Caki2 (cell line): ENCODE results near the gene MRTFA. TPM values are rescaled to one million over a fixed set of nuclear protein-coding genes. Genes with fewer than 3 reads are reported as not detected.
"Not testable (repeated sequence)": the region's sequence is repeated elsewhere in the genome, so short reads cannot be mapped to it uniquely, and the experiment has no call there.

Experiments used
- DNase-seq: peaks from one replicate; pipeline ENCODE4 v3.0.0-alpha.2; 2015; ENCODE audit warnings: low read depth
- in situ Hi-C: cut with HindIII; loops from 2 replicates; pipeline ENCODE4 v1.10.0; 2016; ENCODE audit warnings: low sequenced_read_pairs, low pct_unique_long_range_greater_than_20kb, mixed read lengths
- total RNA-seq: library from RNA; depleted of rRNA; stranded (reverse); fragments of >200 nt; shearing (Covaris generic); gene quantifications from 2 replicates; pipeline ENCODE4 v1.2.3, GENCODE V29; 2014; ENCODE audit warnings: low replicate concordance

The MRTFA gene
- total RNA-seq, 1 experiment from 2014 or later, result 24.6 TPM

DNA sequence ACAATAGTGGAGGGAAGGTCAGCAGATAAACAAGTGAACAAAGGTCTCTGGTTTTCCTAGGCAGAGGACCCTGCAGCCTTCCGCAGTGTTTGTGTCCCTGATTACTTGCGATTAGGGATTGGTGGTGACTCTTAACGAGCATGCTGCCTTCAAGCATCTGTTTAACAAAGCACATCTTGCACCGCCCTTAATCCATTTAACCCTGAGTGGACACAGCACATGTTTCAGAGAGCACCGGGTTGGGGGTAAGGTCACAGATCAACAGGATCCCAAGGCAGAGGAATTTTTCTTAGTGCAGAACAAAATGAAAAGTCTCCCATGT is 136.1 kb downstream of the MRTFA start:
- DNase-seq, in situ Hi-C loops: not testable (repeated sequence)

DNA sequence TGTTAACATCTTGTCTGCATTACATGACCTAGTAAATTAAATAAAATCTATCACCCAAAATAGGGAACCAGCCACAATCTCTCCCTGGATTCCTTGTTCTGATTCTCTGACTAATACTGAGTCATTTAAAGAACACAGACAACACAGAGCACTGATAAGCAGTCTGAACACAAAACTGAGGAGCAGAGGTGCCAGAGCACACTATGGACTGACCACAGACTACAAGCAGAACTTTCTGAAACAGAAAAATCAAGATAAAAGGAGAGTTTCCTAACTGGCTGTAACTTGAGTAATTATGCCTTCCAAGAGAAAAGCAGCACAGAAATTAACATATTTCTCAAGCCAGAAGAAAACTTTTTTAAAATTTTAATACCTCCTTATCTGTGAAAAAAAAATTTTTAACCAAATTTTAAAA is 137.3 kb downstream of the MRTFA start:
- in situ Hi-C loops, result no loop called here
- DNase-seq, result peak; percentile 90

DNA sequence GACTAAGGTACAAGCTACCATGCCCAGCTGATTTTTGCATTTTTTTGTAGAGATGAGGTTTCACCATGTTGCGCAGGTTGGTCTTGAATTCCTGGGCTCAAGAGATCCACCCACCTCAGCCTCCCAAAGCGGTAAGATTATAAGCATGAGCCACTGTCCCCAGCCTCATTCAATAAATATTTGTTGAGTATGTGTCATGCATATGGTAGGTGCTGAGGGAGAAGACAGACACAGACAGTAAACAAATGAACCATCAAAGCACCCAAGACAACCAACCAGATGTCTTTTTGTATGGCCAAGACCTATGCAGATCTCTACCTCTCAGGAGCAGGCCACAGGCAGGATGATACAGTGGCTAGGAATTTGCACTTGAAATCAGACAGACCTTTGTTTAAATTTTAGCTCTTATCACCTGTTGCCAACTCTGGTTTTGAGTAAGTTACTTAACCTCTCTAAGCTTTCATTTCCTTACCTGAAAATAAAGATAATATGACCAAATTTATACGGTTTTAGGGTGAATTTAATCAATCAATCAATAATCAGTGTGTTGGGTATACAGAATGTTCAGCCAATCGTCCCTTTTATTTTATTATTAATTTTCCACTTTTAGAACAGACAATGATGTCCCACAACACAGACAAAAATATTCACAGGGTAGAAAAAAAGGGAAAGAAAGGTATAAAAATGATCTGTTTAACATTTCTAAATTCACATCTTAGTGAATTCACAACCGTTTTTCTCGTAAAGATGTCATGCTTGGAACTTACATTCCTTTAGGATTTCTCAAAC is 137.9 kb downstream of the MRTFA start:
- in situ Hi-C loops, result no loop called here
- DNase-seq, result peak; percentile 98

DNA sequence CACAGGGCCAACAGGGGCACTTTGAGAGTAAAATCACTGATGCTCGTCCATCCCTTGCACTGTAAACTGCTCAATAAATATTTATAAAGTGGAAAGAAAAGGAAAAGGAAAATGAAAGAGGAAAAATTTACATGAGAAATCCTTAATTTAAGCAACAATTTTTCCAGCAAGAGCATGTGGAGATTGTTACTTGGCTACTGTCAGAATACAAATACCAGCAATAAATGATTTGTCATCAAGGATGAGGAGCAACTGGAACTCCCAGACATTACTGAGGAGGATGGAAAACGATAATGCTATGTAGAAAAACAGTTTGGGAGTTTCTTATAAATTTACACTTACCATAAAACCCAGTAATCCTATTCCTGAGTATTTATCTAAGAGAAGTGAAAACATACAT is 143.1 kb downstream of the MRTFA start:
- DNase-seq, result no peak

DNA sequence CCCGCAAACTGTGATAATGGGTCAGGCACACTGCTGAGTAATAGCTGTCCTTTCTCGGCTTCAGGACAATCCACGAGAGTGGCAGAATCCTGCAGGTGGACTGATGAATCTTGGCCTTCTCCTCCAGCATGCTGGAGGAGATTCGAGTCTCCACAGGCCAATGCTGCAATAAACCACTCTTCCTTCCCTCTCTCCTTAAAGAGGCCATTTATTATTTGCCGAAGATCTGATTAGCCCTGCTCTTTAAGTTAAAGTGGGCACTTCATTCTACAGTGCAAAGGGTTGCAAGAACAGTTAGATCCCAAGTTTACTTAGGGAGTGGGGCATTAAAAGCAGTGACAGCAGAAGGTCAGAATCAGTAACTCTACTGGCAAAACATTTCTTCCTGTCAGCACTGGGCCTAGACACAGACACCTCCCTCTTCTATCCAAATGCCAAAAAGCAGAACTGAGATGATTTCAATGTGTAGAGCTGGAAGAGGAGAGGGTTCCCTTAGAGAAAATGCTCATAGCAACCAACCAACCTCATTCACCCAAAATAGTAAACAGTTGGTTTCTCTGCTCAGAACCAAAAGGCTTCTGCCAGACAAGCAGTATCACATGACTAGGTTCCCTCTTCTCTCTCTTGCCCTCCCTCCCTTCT is 144.4 kb downstream of the MRTFA start:
- DNase-seq, result no peak
- in situ Hi-C loops, result no loop called here

More for the DNA sequence above, 143.1 kb downstream of the MRTFA start:
- in situ Hi-C loops, result no loop called here

DNA sequence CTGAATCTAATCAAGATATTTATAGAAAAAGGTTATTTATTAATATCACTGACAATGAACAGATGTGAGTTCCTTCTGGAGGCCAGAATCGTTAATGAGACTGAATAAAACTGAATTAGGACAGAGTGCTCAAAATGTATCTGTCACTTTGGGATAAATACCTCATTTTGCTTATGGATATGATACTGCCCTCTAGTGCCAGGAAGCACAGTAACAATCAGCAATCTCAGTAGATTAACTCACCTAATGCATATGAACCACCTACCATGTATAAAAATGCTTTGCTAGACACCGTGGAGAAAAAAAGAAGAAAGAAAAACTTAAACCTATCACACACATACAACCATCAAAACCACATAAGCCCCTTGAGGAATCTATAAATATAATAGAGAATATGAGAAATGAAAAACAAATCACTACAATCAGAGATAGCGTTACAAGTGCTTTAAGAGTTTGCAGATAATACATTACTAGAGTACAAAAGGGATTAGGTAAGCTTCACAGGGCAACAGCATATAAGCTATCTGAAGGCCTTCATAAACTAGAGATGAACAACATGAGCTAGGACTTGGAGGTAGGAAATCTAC is 148.8 kb downstream of the MRTFA start:
- in situ Hi-C loops, result no loop called here
- no peak for DNase-seq

DNA sequence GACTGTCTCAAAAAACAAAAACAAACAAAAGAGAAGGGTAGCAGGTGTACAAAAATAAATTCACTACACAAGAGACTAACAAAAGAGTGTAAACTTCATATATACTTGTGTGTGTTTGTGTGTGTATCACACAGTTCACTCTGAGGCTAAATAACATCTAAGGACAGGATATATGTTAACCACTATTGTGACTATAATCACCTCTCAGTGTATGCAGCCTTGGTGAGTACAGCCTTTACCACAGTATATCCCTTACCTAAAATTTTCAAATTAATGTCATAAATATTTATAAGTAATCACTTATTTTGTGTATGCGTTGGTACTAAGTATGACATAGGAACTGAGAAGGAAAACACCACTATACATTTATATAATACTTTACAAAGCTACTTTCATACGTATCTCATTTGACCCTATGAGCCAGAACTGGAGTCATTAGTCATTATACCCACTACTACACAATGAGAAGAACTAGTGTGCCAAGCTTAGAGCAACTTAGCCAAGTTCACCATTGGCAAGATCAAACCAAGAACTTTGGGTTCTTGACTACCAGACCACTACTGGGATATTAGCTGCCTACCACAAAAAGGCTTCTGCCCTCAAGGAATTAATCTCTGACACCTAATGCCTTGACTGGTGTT is 149.4 kb downstream of the MRTFA start:
- no peak for DNase-seq
- in situ Hi-C loops, result no loop called here

DNA sequence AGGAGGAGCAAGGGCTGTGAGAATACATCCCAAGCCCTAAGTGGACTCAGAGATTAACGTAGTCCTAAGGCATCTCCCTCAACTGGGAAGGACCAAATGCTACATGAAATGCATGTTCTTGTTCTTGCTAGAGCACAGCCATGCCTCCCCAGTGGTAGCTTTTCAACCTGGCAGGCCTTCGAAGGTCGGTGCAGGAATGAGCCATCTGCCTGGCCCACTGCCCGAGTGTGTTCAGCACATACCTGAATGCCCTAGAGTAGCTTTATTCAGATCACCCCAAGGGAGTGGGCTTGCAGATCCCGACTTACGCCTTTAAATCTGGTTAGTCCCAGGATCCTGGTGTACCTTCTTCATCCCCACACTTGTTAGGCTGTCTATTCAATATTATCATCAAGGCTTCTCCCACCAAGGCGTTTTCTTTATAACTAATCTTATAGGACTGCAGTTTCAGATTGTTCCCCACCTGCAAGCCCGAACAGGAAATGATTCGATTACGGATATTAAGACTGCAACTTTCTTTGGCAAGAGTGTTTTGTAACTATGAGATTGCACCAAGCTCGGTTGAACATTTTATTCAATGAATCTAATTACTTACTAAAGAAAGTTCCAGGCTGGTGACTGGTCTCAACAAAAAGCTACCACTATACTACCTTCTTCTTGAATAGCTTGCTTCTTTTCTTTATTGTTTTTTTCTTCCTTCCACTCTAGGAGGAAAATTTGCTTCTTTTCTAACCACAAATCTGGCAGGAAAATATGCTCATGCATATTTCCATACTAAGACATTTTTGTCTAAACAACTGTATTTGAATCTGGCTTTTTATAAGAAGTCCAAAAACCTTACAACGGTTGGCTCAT is 150.5 kb downstream of the MRTFA start:
- no peak for DNase-seq
- in situ Hi-C loops, result no loop called here

DNA sequence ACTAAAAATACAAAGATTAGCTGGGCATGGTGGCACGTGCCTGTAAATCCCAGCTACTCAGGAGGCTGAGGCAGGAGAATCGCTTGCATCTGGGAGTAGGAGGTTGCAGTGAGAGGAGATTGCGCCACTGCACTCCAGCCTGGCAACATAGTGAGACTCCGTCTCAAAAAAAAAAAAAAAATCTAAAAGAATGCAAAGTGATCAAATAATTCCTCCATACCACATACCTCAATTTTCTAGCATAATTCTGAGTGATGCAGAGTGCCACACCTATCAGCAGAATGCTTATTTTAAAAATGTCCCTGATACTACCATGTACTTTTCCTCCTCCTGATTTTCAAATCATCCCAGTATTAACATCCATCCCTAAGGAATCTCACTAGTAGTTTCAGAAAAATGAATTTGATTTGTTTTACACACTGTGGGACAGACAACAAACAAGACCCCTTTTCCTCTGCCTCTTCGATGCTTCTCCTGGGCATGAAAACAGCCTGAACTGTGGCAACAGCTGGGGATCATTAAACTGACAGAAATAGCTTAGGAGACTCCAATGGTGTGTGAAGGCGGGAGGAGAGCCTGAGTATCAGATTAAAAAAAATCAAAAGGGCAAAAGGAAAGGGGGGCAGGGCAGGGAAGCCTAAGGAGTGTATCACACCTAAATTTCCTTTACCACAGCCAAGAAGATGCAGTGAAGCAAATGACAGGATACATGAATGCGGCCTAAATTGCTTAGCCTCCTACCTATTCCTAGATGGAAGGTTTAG is 151.4 kb downstream of the MRTFA start:
- in situ Hi-C loops, result no loop called here
- no peak for DNase-seq

DNA sequence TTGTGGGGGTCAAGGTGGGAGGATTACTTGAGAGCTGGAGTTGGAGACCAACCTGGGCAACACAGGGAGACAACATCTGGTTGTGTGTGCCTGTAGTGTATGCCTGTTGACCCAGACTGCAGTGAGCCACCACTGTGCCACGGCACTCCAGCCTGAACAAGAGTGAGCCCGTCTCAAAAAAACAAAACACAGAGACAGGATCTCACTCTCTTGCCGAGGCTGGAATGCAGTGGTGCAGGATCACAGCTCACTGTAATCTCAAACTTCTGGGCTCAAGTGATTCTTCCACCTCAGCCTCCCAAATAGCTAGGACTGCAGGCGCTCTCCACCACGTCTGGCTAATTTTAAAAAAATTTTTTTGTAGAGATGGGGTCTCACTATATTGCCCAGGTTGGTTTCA is 153.6 kb downstream of the MRTFA start:
- DNase-seq, result no peak
- in situ Hi-C loops, result no loop called here

DNA sequence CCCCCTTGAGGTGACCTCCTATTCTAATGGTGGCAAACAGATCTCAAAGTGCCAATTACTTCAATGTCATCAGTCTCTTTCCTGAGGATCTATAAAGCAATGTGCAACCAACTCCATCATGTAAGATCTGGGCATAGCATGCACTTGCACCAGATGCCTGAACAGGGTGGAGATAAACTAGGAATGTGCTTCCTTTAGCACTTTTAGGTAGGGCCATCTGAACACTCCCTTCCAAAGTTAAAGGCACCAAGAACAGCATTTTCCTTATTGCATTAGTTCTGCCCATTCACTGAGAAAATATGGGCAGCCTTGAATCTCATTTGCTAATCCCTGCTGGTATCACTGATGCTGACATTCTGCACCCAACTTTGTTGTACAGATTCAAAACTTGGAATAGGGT is 154.1 kb downstream of the MRTFA start:
- DNase-seq, result no peak
- in situ Hi-C loops, result no loop called here

DNA sequence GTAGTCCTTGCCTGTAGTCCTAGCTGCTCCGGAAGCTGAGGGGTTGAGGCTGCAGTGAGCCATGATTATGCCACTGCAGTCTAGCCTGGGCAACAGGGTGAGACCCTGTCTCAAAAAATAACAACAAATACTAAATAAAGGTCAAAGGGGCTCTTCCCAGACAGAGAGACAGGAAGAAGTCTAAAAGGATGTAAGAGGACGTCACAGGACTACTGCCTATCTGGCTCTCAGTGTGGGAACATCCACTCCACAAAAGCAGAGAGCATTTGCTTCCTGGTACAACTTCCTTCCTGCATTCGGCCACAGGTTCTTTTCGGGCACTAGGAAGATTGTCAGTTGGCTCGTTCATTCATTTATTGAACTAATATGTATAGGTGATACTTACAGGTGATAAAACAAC is 155.5 kb downstream of the MRTFA start:
- in situ Hi-C loops, result no loop called here
- no peak for DNase-seq

DNA sequence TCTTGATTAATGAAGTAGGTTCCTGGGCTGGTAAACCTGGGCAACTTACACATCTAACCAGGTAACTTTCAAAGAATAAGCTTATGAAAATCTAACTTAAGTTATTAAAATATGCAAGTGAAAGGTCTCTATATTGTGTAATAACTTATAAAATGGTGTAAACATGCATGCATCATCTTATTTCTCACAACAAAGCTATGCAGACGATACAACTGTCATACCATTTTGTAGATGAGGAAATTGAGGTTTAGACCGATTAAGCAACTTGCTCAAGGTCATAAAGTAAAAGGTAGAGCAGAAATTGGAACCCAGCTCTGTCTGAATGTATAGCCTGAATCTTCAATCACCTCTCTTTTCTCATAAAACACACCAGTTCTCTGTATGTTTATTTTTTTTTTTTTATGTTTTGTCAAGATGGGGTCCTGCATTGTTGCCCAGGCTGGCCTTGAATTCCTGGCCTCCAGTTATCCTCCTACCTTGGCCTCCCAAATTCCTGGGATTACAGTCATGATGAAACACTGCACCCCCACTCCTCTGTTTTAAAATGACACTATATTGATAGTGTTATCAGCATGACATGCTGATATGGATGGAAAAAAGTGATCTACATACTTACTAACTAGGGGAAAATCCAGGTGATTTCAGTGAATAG is 156.5 kb downstream of the MRTFA start:
- in situ Hi-C loops, result no loop called here
- no peak for DNase-seq

DNA sequence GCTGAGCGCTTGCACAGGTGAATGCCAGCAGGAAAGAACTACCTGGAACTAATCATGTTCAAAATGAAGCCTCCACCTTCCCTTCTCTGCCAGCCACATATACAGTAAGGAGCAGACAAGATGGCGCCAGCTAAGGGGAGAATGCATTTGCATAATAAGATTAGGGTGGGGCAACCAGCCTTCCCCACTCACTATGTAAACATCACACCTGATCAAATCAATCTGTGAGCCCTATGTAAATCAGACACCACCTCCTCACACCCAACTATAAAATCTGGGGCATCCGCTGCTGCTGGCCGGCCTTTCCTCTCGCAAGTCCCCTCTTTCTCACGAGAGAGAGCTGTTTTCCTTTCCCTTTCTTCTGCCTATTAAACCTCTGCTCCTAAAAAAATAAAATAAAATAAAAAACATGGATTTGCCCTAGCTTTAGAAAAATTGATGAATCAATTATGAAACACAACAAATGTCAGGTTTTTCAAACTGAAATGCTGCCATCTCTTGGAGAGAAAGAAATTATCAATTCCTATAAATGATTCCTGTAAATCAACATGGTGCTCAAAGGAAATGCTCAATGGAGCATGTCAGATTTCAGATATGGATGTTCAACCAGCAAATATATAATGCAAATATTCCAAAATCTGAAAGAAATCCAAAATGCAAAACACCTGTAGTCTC is 157.3 kb downstream of the MRTFA start:
- no peak for DNase-seq
- in situ Hi-C loops, result no loop called here

DNA sequence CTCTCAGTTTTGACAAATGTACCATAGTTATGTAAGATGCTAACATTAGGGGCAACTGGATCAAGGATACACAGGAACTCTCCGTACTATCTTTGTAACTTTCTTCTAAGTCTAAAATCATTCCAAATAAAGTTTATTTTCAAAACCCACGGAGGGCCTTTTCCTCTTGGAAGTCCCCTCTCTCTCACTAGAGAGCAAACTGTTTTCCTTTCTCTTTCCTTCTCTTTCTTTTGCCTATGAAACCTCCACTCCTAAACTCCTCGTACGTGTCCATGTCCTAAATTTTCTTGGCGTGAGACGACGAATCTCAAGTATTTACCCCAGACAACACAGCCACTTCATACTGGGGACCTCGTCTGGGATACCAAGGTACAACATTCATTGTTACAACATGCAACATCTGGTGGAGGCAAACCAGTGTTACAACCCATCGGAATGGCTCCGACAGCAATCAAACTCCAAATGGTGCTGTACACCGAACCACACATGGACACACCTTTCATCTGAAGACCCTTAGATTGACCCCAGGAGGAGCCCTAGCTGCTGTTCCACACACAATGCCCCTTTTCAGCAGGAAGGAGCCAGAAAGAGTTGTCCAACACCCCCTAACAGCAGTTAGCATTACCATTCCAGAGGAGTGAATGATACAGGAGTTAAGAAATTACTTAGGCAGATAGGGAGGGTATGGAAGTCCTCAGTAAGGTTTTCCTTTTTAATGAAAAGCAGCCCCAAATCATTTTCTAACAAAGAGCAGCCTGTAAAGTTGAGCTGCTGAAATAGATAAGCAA is 158.0 kb downstream of the MRTFA start:
- in situ Hi-C loops, result no loop called here
- no peak for DNase-seq

DNA sequence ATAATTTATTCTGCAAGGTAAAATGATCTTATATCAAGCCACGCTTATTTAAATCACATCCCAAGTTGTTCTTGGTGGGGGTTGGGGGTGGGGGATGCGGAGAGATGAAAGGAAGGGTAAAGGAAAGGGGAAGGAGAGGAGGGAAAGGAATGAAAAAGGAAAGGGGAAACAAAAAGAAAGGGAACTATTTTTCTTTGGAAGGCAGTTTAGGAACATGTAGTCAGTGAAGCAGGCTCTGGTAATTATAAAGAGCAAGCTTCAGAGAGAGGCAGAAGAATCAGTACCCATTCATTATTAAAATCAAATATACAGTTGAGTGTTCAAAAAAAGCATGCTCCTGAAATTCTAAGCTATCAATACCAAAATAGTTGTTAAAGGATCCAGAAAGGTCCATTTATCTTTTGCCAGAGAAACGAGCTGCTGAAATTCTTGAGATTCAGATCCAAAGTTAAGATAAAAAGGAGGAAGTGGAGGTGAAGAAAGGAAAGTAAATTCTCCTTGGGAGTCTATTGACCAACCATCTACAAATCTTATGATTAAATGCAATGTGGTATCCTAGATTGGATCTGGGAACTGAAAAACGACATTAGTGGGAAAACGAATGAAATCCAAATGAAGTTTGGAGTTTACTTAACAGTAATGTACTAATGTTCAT is 158.7 kb downstream of the MRTFA start:
- in situ Hi-C loops, result no loop called here
- DNase-seq, result no peak
